GM12878 (cell line): Measurements from ENCODE around the gene ANKRD11. TPM values are rescaled to one million over a fixed set of nuclear protein-coding genes. Genes with fewer than 3 reads are reported as not detected.

Experiments
- ATAC-seq: fragments of 200-7000 bp; cut with Tn5 transposase; 3 replicates; pipeline ENCODE4 v1.9.1; 2020; ENCODE audit warnings: mild to moderate bottlenecking, moderate library complexity
- BruUV-seq: library from RNA; stranded (reverse); fragments of 400-500 nt; replicated peaks from 2 replicates; lab custom pipeline; 2021; lab: Mats Ljungman, UMichigan
- CTCF ChIA-PET: fragments of 300-600 bp; sonication (Branson Sonifier 250); formaldehyde crosslinking; extraction: SDS; loops from one replicate; lab custom pipeline; 2021; ENCODE audit warnings: inconsistent platforms; lab: Yijun Ruan, JAX
- POLR2A ChIA-PET: fragments of 350-600 bp; formaldehyde crosslinking; extraction: SDS; loops from one replicate; lab custom pipeline; 2021; ENCODE audit warnings: inconsistent platforms; lab: Charles Lee
- RAD21 ChIA-PET: fragments of 300-600 bp; sonication (Branson Sonifier 250); formaldehyde crosslinking; loops from one replicate; lab custom pipeline; 2023; ENCODE audit warnings: antibody characterized with exemption; ENCODE audit not compliant: unreplicated experiment; lab: Charles Lee
- SMC1A ChIA-PET: fragments of 300-600 bp; sonication (Branson Sonifier 250); formaldehyde crosslinking; loops from one replicate; lab custom pipeline; 2023; ENCODE audit not compliant: unreplicated experiment, uncharacterized antibody; lab: Charles Lee
- DNase-seq: peaks from one replicate; pipeline ENCODE4 v3.0.0-alpha.2; 2011; ENCODE audit warnings: low read depth, low spot score
- FAIRE-seq: peaks from 3 replicates; lab custom pipeline; 2011; peaks lifted over from hg19 to GRCh38; lab: Jason Lieb, UNC
- H2AFZ ChIP-seq: 2 replicates; pipeline ENCODE4 v1.6.0; 2011; ENCODE audit warnings: low read depth, low read length, control low read depth; ENCODE audit not compliant: control insufficient read depth
- H3K27ac ChIP-seq: 2 replicates; pipeline ENCODE4 v1.5.1; 2011; ENCODE audit warnings: control low read depth; ENCODE audit not compliant: control insufficient read depth, insufficient read depth
- H3K27me3 ChIP-seq, 2 experiments: replicated peaks in 1 of 2; 2 replicates each; pipeline versions ENCODE4 v1.6.0 to v1.6.1; 2011; ENCODE audit warnings: low read length in 1 of 2; ENCODE audit not compliant: control insufficient read depth in 2 of 2, insufficient read depth in 2 of 2
- H3K36me3 ChIP-seq, 2 experiments: 2 replicates each; pipeline ENCODE4 v1.5.1; 2011; ENCODE audit warnings: low read length in 1 of 2; ENCODE audit not compliant: control insufficient read depth in 2 of 2, insufficient read depth in 2 of 2
- H3K4me1 ChIP-seq: 2 replicates; pipeline ENCODE4 v1.6.1; 2011; ENCODE audit warnings: mild to moderate bottlenecking, low read length, moderate library complexity, mixed read lengths; ENCODE audit not compliant: control insufficient read depth, insufficient read depth
- H3K4me2 ChIP-seq: 2 replicates; pipeline ENCODE4 v1.6.0; 2011; ENCODE audit warnings: control low read depth; ENCODE audit not compliant: control insufficient read depth, insufficient read depth
- H3K4me3 ChIP-seq: fragments of 200-600 bp; sonication (generic); 2 replicates; pipeline ENCODE4 v1.5.1; 2016
- H3K79me2 ChIP-seq: 2 replicates; pipeline ENCODE4 v1.6.0; 2011; ENCODE audit warnings: low read length; ENCODE audit not compliant: control insufficient read depth, insufficient read depth
- H3K9ac ChIP-seq: 2 replicates; pipeline ENCODE4 v1.8.0; 2011; ENCODE audit warnings: low read length, control low read depth, mixed read lengths; ENCODE audit not compliant: control insufficient read depth, insufficient read depth
- H3K9me3 ChIP-seq: replicated peaks from 3 replicates; pipeline ENCODE4 v1.5.1; 2011; ENCODE audit warnings: mild to moderate bottlenecking, low read length; ENCODE audit not compliant: control insufficient read depth, insufficient read depth
- H4K20me1 ChIP-seq: 2 replicates; pipeline ENCODE4 v1.6.0; 2011; ENCODE audit not compliant: control insufficient read depth, insufficient read depth
- JUNB ChIP-seq: IDR thresholded peaks from 2 replicates; pipeline ENCODE4 v1.6.1; 2016; ENCODE audit warnings: antibody characterized with exemption, mild to moderate bottlenecking
- KAT2A ChIP-seq: conservative IDR thresholded peaks from 2 replicates; pipeline ENCODE4 v1.6.1; 2011; ENCODE audit warnings: low read depth, low read length; ENCODE audit not compliant: control insufficient read depth
- KDM1A ChIP-seq: fragments of 200-600 bp; sonication (generic); IDR thresholded peaks from 2 replicates; pipeline ENCODE4 v1.6.1; 2016; ENCODE audit warnings: borderline replicate concordance
- LARP7 ChIP-seq: fragments of 450-650 bp; IDR thresholded peaks from 2 replicates; pipeline ENCODE4 v1.6.1; 2017; ENCODE audit warnings: mild to moderate bottlenecking
- MTA2 ChIP-seq: fragments of 450-650 bp; IDR thresholded peaks from 2 replicates; pipeline ENCODE4 v1.6.1; 2016; ENCODE audit warnings: low read depth, mild to moderate bottlenecking, moderate library complexity
- PAX8 ChIP-seq: fragments of 450-650 bp; IDR thresholded peaks from 2 replicates; pipeline ENCODE4 v1.6.1; 2017; ENCODE audit warnings: mild to moderate bottlenecking, moderate library complexity
- RFX5 ChIP-seq: IDR thresholded peaks from 2 replicates; pipeline ENCODE4 v1.6.1; 2011; ENCODE audit warnings: low read depth, low read length, improper control_type of control experiment
- SMC3 ChIP-seq: IDR thresholded peaks from 2 replicates; pipeline ENCODE4 v1.6.1; 2011; ENCODE audit warnings: low read length, improper control_type of control experiment, borderline replicate concordance
- TCF12 ChIP-seq: IDR thresholded peaks from 2 replicates; pipeline ENCODE4 v1.6.1; 2011; ENCODE audit warnings: low read depth, mild to moderate bottlenecking, low read length
- TCF3 ChIP-seq: IDR thresholded peaks from 2 replicates; pipeline ENCODE4 v1.6.1; 2012; ENCODE audit warnings: low read depth, mild to moderate bottlenecking, low read length, borderline replicate concordance; ENCODE audit not compliant: insufficient read depth
- WGBS: methylation state at CpG from one replicate; pipeline ENCODE4 v1.1.6; 2016; ENCODE audit warnings: low lambda C conversion rate; ENCODE audit not compliant: insufficient replicate concordance, insufficient coverage; ENCODE audit errors: missing lambda C conversion rate; 5-methylcytosine and 5-hydroxymethylcytosine counted together
- in situ Hi-C: fragments of 300-500 bp; cut with MboI; formaldehyde crosslinking; loops from 9 replicates; pipeline ENCODE4 v1.14.3; 2018; ENCODE audit warnings: mixed read lengths
- intact Hi-C: fragments of 100-400 bp; cut with micrococcal nuclease; formaldehyde crosslinking; loops from one replicate; pipeline ENCODE4 v1.14.2; 2022; ENCODE audit not compliant: unreplicated experiment
- polyA plus RNA-seq, 11 experiments: library from polyadenylated mRNA; depleted of rRNA in 4 of 11; unstranded in 6 of 11; stranded (reverse) in 5 of 11; fragments of >200 nt; fragmentation: Nextera tagmentation in 4 of 11; fragmentation: Illumina TruSeq in 1 of 11; extraction: Ambion mirVana in 4 of 11; extraction: Trizol in 1 of 11; gene quantifications; 1 replicate in 1 of 11; 2 replicates in 10 of 11; pipeline versions ENCODE4 v1.2.1 to v1.2.3, GENCODE V29; 2011 to 2016; ENCODE audit warnings: inconsistent platforms in 2 of 11, missing spikeins in 2 of 11, low read depth in 1 of 11
- total RNA-seq, 4 experiments: library from RNA; depleted of rRNA in 3 of 4; stranded (reverse); fragments of >200 nt in 3 of 4; fragmentation: Illumina TruSeq in 1 of 4; extraction: Trizol in 1 of 4; gene quantifications; 2 replicates each; pipeline versions ENCODE4 v1.2.1 to v1.2.3, GENCODE V29; 2013 to 2021
- TF ChIP-seq, protein P1 (sequence below): fragments of 450-650 bp; IDR thresholded peaks from 2 replicates; pipeline ENCODE4 v1.6.1; 2018; ENCODE audit warnings: borderline replicate concordance, mild to moderate bottlenecking; ENCODE audit not compliant: partially characterized antibody
- TF ChIP-seq, protein P2 (sequence below): fragments of 150-350 bp; IDR thresholded peaks from 2 replicates; pipeline ENCODE4 v1.6.1; 2014; ENCODE audit warnings: mild to moderate bottlenecking, low read depth, low read length
- TF ChIP-seq, protein P3 (sequence below): IDR thresholded peaks from 2 replicates; pipeline ENCODE4 v1.6.1; 2012; ENCODE audit warnings: low read depth, low read length, improper control_type of control experiment
- TF ChIP-seq, protein P4 (sequence below): fragments of 450-650 bp; IDR thresholded peaks from 2 replicates; pipeline ENCODE4 v1.6.1; 2017; ENCODE audit warnings: mild to moderate bottlenecking, moderate library complexity

ANKRD11 gene
- total and polyA plus RNA-seq, 10 of the 15 experiments (the other 5 are each of a cell fraction or from before 2014, with no cell fraction given) = 5.1 to 103 (median 27.4) TPM

DNA sequence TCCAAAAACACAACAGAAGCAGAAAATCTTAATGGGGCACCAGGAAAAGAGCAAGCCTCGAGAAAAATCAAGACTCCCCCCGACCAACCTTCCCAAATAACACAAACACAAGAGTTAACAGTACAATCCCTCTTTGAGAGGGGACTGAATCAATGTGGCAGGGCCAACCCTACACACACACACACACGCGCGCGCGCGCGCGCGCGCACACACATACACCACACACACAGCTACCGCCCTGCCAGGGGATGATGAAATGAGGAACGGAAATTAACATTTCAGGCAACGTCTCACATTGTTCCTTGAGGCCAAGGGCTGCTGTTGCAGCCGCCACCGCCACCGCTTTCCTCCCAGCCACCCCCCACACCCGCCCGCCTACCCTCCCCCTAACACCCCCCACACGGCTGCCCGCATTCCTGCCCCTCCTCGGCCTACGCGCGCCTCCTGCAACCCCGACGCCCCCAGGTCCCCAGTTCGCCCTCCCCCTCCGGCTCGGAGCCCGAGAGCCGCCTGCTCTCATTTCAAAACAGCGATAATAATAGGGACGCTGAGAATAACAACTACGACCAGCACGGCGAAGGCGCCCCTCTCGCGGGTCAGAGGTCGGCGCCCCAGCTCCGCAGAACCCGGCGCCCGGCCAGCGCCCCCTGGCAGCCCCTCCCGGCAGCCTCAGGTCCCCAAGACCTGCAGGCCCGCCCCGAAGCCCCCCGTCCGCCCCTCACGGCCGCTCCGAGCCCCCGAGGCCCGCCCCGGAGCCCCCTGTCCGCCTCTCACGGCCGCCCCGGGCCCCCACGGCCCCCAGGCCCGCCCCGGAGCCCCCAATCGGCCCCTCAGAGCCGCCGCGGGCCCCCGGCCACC is 1.1 kb downstream of the ANKRD11 start:
- Histone ChIP-seq H3K4me3 (peak overlapping the region; percentile 86), H3K4me1 (peaks cover 37% of the 10 kb centered on the region), H4K20me1 (peaks cover 4% of the 10 kb centered on the region; the same call in 1 of the 2 replicates)
- TF ChIP-seq TCF12 = peak; percentile 59; the same call in 1 of the 2 replicates
- TF ChIP-seq KDM1A = no peak
- TF ChIP-seq MTA2 = peak; percentile 57; the same call in 1 of the 2 replicates
- TF ChIP-seq JUNB = 0 out of 2 replicates have a peak, but pooled peaks have one; percentile 11
- TF ChIP-seq, protein P1, sequence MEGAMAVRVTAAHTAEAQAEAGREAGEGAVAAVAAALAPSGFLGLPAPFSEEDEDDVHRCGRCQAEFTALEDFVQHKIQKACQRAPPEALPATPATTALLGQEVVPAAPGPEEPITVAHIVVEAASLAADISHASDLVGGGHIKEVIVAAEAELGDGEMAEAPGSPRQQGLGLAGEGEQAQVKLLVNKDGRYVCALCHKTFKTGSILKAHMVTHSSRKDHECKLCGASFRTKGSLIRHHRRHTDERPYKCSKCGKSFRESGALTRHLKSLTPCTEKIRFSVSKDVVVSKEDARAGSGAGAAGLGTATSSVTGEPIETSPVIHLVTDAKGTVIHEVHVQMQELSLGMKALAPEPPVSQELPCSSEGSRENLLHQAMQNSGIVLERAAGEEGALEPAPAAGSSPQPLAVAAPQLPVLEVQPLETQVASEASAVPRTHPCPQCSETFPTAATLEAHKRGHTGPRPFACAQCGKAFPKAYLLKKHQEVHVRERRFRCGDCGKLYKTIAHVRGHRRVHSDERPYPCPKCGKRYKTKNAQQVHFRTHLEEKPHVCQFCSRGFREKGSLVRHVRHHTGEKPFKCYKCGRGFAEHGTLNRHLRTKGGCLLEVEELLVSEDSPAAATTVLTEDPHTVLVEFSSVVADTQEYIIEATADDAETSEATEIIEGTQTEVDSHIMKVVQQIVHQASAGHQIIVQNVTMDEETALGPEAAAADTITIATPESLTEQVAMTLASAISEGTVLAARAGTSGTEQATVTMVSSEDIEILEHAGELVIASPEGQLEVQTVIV = no peak
- TF ChIP-seq, protein P2, sequence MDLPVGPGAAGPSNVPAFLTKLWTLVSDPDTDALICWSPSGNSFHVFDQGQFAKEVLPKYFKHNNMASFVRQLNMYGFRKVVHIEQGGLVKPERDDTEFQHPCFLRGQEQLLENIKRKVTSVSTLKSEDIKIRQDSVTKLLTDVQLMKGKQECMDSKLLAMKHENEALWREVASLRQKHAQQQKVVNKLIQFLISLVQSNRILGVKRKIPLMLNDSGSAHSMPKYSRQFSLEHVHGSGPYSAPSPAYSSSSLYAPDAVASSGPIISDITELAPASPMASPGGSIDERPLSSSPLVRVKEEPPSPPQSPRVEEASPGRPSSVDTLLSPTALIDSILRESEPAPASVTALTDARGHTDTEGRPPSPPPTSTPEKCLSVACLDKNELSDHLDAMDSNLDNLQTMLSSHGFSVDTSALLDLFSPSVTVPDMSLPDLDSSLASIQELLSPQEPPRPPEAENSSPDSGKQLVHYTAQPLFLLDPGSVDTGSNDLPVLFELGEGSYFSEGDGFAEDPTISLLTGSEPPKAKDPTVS = no peak
- TF ChIP-seq, protein P3, sequence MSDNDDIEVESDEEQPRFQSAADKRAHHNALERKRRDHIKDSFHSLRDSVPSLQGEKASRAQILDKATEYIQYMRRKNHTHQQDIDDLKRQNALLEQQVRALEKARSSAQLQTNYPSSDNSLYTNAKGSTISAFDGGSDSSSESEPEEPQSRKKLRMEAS = peak; percentile 72
- TF ChIP-seq KAT2A = no peak
- no peak for TF ChIP-seq TCF3
- TF ChIP-seq, protein P4, sequence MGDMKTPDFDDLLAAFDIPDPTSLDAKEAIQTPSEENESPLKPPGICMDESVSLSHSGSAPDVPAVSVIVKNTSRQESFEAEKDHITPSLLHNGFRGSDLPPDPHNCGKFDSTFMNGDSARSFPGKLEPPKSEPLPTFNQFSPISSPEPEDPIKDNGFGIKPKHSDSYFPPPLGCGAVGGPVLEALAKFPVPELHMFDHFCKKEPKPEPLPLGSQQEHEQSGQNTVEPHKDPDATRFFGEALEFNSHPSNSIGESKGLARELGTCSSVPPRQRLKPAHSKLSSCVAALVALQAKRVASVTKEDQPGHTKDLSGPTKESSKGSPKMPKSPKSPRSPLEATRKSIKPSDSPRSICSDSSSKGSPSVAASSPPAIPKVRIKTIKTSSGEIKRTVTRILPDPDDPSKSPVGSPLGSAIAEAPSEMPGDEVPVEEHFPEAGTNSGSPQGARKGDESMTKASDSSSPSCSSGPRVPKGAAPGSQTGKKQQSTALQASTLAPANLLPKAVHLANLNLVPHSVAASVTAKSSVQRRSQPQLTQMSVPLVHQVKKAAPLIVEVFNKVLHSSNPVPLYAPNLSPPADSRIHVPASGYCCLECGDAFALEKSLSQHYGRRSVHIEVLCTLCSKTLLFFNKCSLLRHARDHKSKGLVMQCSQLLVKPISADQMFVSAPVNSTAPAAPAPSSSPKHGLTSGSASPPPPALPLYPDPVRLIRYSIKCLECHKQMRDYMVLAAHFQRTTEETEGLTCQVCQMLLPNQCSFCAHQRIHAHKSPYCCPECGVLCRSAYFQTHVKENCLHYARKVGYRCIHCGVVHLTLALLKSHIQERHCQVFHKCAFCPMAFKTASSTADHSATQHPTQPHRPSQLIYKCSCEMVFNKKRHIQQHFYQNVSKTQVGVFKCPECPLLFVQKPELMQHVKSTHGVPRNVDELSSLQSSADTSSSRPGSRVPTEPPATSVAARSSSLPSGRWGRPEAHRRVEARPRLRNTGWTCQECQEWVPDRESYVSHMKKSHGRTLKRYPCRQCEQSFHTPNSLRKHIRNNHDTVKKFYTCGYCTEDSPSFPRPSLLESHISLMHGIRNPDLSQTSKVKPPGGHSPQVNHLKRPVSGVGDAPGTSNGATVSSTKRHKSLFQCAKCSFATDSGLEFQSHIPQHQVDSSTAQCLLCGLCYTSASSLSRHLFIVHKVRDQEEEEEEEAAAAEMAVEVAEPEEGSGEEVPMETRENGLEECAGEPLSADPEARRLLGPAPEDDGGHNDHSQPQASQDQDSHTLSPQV = no peak
- TF ChIP-seq RFX5 = no peak
- TF ChIP-seq PAX8 = no peak
- peak; percentile 13; the same call in 1 of the 2 replicates for TF ChIP-seq SMC3
- no peak for TF ChIP-seq LARP7

More for the DNA sequence above, 1.1 kb downstream of the ANKRD11 start:
- SMC1A ChIA-PET = interaction anchor here (0.9 to 1.6 kb wide), 6 partner anchors 12 to 248 kb away, joined by 3 to 6 read pairs (median 4); no protein-coding TSS in a partner anchor
- Histone ChIP-seq H3K9me3 (no peaks in the 10 kb centered on the region), H3K27me3 (no peaks in the 10 kb centered on the region), H2AFZ (no peak overlapping the region), H3K4me2 (peak overlapping the region; percentile 98), H3K79me2 (peaks cover 75% of the 10 kb centered on the region), H3K36me3 (no peaks in the 10 kb centered on the region), H3K9ac (peak overlapping the region; percentile 70), H3K27ac (peak overlapping the region; percentile 85)
- RAD21 ChIA-PET = interaction anchor here (0.7 to 3.3 kb wide), 10 partner anchors 12 to 214 kb away, joined by 3 to 17 read pairs (median 4); partner anchors contain the start of gene SPG7
- intact Hi-C loops = loop anchor here (5.0 kb wide), 4 partner anchors 73 to 247 kb away; partner anchors contain the start of gene RPL13
- DNase-seq (peak; percentile 85), FAIRE-seq (peak; percentile 44), ATAC-seq (peak; percentile 42)
- POLR2A ChIA-PET = interaction anchor here (0.6 to 1.4 kb wide), 9 partner anchors 9 to 181 kb away, joined by 3 to 6 read pairs (median 3); no protein-coding TSS in a partner anchor
- CTCF ChIA-PET = interaction anchor here (1.0 to 1.6 kb wide), 3 partner anchors 12 to 211 kb away, joined by 3 to 6 read pairs (median 4); partner anchors contain the start of gene SPG7
- in situ Hi-C loops = no loop called here
- BruUV-seq = no TSS peak
- 0% methylated on average over 46 of the region's 71 CpGs for WGBS
